ENCODE data around the gene DOCK9.
A peak's percentile ranks its signal among the peaks of the same experiment; 100 is the strongest.

The DOCK9 gene

GRCh38 chr13:98941536-98941935 lies 36.3 kb downstream of the DOCK9 start:
- DNase-seq = no peak

- no peak for DNase-seq
Measured at GRCh38 chr13:98941126-98941525, 36.7 kb downstream of the DOCK9 start.

- no peak for DNase-seq
Measured at GRCh38 chr13:98940325-98941001, 37.4 kb downstream of the DOCK9 start.

GRCh38 chr13:98939660-98940191 lies 38.1 kb downstream of the DOCK9 start:
- DNase-seq = no peak

GRCh38 chr13:98938801-98939200 lies 39.1 kb downstream of the DOCK9 start:
- no peak for DNase-seq

GRCh38 chr13:98937911-98938381 lies 39.9 kb downstream of the DOCK9 start:
- DNase-seq = no peak

- no peak for DNase-seq
Measured at GRCh38 chr13:98934243-98934642, 43.6 kb downstream of the DOCK9 start.

- no peak for DNase-seq
Measured at GRCh38 chr13:98930151-98930591, 47.7 kb downstream of the DOCK9 start.

- DNase-seq = no peak
Measured at GRCh38 chr13:98927951-98928927, 49.6 kb downstream of the DOCK9 start.

- no peak for DNase-seq
Measured at GRCh38 chr13:98925949-98926348, 51.9 kb downstream of the DOCK9 start.

GRCh38 chr13:98923641-98924397 lies 54.0 kb downstream of the DOCK9 start:
- DNase-seq = no peak

- no peak for DNase-seq
Measured at GRCh38 chr13:98922306-98922705, 55.6 kb downstream of the DOCK9 start.

- no peak for DNase-seq
Measured at GRCh38 chr13:98921786-98922185, 56.1 kb downstream of the DOCK9 start.

- DNase-seq = no peak
Measured at GRCh38 chr13:98921015-98921580, 56.8 kb downstream of the DOCK9 start.

GRCh38 chr13:98919566-98919965 lies 58.3 kb downstream of the DOCK9 start:
- DNase-seq = peak in 1 of 2 experiments; percentile 5

GRCh38 chr13:98918771-98919170 lies 59.1 kb downstream of the DOCK9 start:
- no peak for DNase-seq

- DNase-seq = no peak
Measured at GRCh38 chr13:98917116-98917515, 60.7 kb downstream of the DOCK9 start.

GRCh38 chr13:98916403-98916802 lies 61.5 kb downstream of the DOCK9 start:
- DNase-seq = no peak

GRCh38 chr13:98915981-98916380 lies 61.9 kb downstream of the DOCK9 start:
- no peak for DNase-seq

GRCh38 chr13:98915563-98915962 lies 62.3 kb downstream of the DOCK9 start:
- no peak for DNase-seq

GRCh38 chr13:98913741-98914140 lies 64.1 kb downstream of the DOCK9 start:
- no peak for DNase-seq

GRCh38 chr13:98912846-98913245 lies 65.0 kb downstream of the DOCK9 start:
- DNase-seq = no peak

All from stimulated activated CD4-positive, alpha-beta T cell treated with anti-CD3 and anti-CD28 coated beads, Interleukin-4, amount 100 ng/mL, for 4 hours (primary cell).